Heart left ventricle (tissue), 16 donors: ENCODE results near the gene HAGHL. TPM values are rescaled to one million over a fixed set of nuclear protein-coding genes. Genes with fewer than 3 reads are reported as not detected.

Source experiments
- ATAC-seq, 4 donors: fragments of 200-7000 bp; cut with Tn5 transposase; one replicate each; pipeline ENCODE4 v1.9.1; 2020 to 2022; ENCODE audit warnings: moderate library complexity in 4 of 4, mild to moderate bottlenecking in 3 of 4, moderate number of reproducible peaks in 1 of 4
- DNase-seq, 5 donors: peaks; one replicate each; pipeline ENCODE4 v3.0.0-alpha.2; 2020
- H3K27ac ChIP-seq, 12 donors: fragments of 200-600 bp; sonication (generic) in 4 of 12; one replicate each; pipeline versions ENCODE4 v1.5.0 to v1.8.0; 2016 to 2022; ENCODE audit warnings: mild to moderate bottlenecking in 2 of 12
- H3K27me3 ChIP-seq, 9 donors: fragments of 200-600 bp; sonication (generic) in 2 of 9; one replicate each; pipeline versions ENCODE4 v1.5.1 to v1.8.0; 2016 to 2022; ENCODE audit warnings: mild to moderate bottlenecking in 3 of 9
- H3K36me3 ChIP-seq, 9 donors: fragments of 200-600 bp; sonication (generic) in 2 of 9; one replicate each; pipeline versions ENCODE4 v1.5.0 to v1.8.0; 2018 to 2022; ENCODE audit warnings: mild to moderate bottlenecking in 2 of 9
- H3K4me1 ChIP-seq, 12 donors: fragments of 200-600 bp; sonication (generic) in 4 of 12; one replicate each; pipeline versions ENCODE4 v1.5.0 to v1.8.0; 2016 to 2022; ENCODE audit warnings: mild to moderate bottlenecking in 3 of 12
- H3K4me3 ChIP-seq, 12 donors: fragments of 200-600 bp; sonication (generic) in 4 of 12; one replicate each; pipeline versions ENCODE4 v1.5.0 to v1.8.0; 2017 to 2022; ENCODE audit warnings: mild to moderate bottlenecking in 9 of 12, moderate library complexity in 4 of 12
- H3K9me3 ChIP-seq, 12 donors: fragments of 200-600 bp; sonication (generic) in 4 of 12; one replicate each; pipeline versions ENCODE4 v1.5.0 to v1.8.0; 2016 to 2022; ENCODE audit warnings: mild to moderate bottlenecking in 1 of 12
- POLR2A ChIP-seq, 2 donors: fragments of 450-650 bp; IDR thresholded peaks; one replicate each; pipeline ENCODE4 v1.6.1; 2017; ENCODE audit warnings: antibody characterized with exemption in 2 of 2, mild to moderate bottlenecking in 2 of 2, moderate library complexity in 2 of 2
- WGBS, 4 donors: extraction: QIAGEN DNeasy Blood & Tissue Kit in 2 of 4; methylation state at CpG; one replicate each; pipeline versions ENCODE4 v1.1.5 to v1.1.7; 2013 to 2018; 5-methylcytosine and 5-hydroxymethylcytosine counted together
- intact Hi-C, 10 donors: fragments of 100-400 bp; cut with DNase I; formaldehyde crosslinking; loops; one replicate each; pipeline versions ENCODE4 v1.11.1 to v1.14.2; 2022
- long read RNA-seq, 3 donors: library from polyadenylated mRNA; unstranded; transcript quantifications; one replicate each; pipeline ENCODE4 v2.0.0, GENCODE V29; 2020 to 2021
- polyA plus RNA-seq, 2 donors: library from polyadenylated mRNA; stranded (reverse); fragments of 200-250 nt; gene quantifications; one replicate each; pipeline ENCODE4 v1.2.3, GENCODE V29; 2013
- total RNA-seq, 9 donors: library from RNA; depleted of rRNA in 2 of 9; stranded (reverse); fragments of >200 nt in 2 of 9; fragmentation: NEBNext Ultra II Directional in 3 of 9; extraction: Animal tissue kit (Norgen Biotek cat#: 25700) in 3 of 9; gene quantifications; one replicate each; pipeline versions ENCODE4 v1.1.0 to v1.2.4, GENCODE V29; 2016 to 2023
- TF ChIP-seq, protein P1 (sequence below), 12 donors: fragments of 200-600 bp; sonication (generic) in 4 of 12; IDR thresholded peaks; one replicate each; pipeline versions ENCODE4 v1.5.0 to v1.8.0; 2018 to 2022; ENCODE audit warnings: antibody characterized with exemption in 12 of 12, mild to moderate bottlenecking in 5 of 12
- donor health status: ischemic (EF 13 %, LVEDD 7.1; RV severe dilation, severe dysfunction).
- donor health status: healthy with polysubstance abuse.
- donor health status: DM: no; HTN: yes; CAD: no.
- donor health status: DM: no; HTN: no; CAD: no.
- donor health status: ischemic (EF 25% LVEDD 6.9; RV normal size, moderate dysfunction).
- donor health status: ischemic (EF 25% LVEDD 5.7; RV mildly dilated, moderate dysfunction).
- donor health status: healthy.
- donor health status: DM: yes; HTN: yes; CAD: no.
- donor health status: ischemic (EF 35%, LVEDD 5.7; RV mildly dilated, moderate dysfunction).
- donor health status: nonischemic (EF 11% LVEDD 7.7; RV severe dilation, severe dysfunction).
- donor health status: DM: yes; HTN: yes; CAD: no.
- donor health status: PGD.
- donor health status: ischemic (EF 29% LVEDD 5.4; RV normal size, mild dysfunction).
- donor health status: nonischemic (EF 23%, LVEDD 6.1; RV moderate dilation, normal function).

The HAGHL gene, protein sequence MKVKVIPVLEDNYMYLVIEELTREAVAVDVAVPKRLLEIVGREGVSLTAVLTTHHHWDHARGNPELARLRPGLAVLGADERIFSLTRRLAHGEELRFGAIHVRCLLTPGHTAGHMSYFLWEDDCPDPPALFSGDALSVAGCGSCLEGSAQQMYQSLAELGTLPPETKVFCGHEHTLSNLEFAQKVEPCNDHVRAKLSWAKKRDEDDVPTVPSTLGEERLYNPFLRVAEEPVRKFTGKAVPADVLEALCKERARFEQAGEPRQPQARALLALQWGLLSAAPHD
- total RNA-seq: 10 to 100 TPM in 7 of 9 donors, 1 to 10 TPM in 2; 5.0 to 16.4 (median 11.9) TPM
- 10 to 100 TPM; 11.3 to 44.2 TPM for polyA plus RNA-seq
- long read RNA-seq, donor 1, partial matches to known transcripts: 7 of 29 reads
- long read RNA-seq, donor 1, other reads (novel, unspliced or antisense): 20 of 29 reads
- long read RNA-seq, donor 2, transcript HAGHL-203 (8 exons, 1,347 nt): major isoform, 32 of 69 reads
- long read RNA-seq, donor 2, partial matches to known transcripts: 5 of 69 reads
- long read RNA-seq, donor 2, other reads (novel, unspliced or antisense): 32 of 69 reads
- long read RNA-seq, donor 3, partial matches to known transcripts: 2 of 20 reads
- long read RNA-seq, donor 3, other reads (novel, unspliced or antisense): 17 of 20 reads

DNA sequence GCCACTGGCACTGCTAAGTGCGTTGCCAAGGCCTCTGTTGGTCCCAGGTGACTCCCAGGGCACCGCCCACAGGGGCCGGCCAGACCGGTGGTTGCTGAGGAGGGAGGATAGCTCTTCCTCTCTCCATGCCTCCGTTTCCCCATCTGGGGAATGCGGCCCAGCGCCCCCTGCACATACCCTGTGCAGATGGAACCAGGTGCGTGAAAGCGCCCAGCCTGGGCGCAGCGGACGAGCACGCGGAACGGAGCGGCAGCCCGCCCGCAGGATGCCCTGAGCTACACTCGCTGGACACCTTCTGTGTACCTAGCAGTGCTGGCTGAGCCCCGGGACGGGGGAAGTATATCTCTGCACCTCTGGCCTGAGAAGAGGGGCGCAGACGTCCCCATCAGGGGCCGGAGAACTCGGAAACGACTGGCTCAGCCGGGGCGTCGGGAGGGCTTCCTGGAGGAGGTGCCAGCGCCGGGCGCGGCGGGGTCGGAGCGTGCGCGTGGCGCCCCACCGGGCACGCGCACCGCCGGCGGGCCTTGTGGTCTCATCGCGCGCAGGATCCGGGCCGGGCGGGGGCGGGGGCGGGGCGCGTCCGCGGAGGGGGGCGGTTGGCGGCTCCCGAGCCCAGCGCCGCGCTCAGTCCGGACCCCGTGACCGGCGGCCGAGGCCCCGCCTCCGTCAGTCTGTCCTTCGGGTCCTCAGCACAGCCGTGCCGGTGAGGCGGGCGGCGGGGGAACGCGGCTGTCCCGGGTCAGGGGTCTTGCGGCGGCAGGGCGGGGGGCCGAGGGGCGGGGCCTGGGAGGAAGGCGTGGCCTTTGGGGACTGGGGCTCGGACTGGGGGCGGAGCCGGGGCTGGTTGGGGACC lies at the start of gene HAGHL, which contains the start of gene CCDC78:
TSS of gene HAGHL (plus strand) at position 669 of the 853 bp plus-strand sequence. CDS start 404 bp downstream, outside the sequence.
TSS of gene CCDC78 (minus strand) at position 6 of the 853 bp plus-strand sequence. CDS start 76 bp downstream, outside the sequence.
- TF ChIP-seq POLR2A (IDR thresholded peaks at IDR 0.05): no peak
- TF ChIP-seq, protein P1, sequence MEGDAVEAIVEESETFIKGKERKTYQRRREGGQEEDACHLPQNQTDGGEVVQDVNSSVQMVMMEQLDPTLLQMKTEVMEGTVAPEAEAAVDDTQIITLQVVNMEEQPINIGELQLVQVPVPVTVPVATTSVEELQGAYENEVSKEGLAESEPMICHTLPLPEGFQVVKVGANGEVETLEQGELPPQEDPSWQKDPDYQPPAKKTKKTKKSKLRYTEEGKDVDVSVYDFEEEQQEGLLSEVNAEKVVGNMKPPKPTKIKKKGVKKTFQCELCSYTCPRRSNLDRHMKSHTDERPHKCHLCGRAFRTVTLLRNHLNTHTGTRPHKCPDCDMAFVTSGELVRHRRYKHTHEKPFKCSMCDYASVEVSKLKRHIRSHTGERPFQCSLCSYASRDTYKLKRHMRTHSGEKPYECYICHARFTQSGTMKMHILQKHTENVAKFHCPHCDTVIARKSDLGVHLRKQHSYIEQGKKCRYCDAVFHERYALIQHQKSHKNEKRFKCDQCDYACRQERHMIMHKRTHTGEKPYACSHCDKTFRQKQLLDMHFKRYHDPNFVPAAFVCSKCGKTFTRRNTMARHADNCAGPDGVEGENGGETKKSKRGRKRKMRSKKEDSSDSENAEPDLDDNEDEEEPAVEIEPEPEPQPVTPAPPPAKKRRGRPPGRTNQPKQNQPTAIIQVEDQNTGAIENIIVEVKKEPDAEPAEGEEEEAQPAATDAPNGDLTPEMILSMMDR (IDR thresholded peaks at IDR 0.05): no peak
- H3K36me3 ChIP-seq: peaks cover 0 to 16% (median 6%) of the 10 kb centered on the region in 9 donors
- H3K4me3 ChIP-seq: peak within 1 kb of the TSS; percentile 38 to 65 (median 60)
- H3K4me1 ChIP-seq: peaks cover 10 to 40% (median 26%) of the 10 kb centered on the region in 12 donors
- peaks cover 0 to 24% (median 0%) of the 10 kb centered on the region in 9 donors for H3K27me3 ChIP-seq
- peak within 1 kb of the TSS in 7 of 12 donors; percentile 14 to 55 (median 27) for H3K27ac ChIP-seq
- peak in 3 of 4 donors; percentile 10 to 44 (median 18) for ATAC-seq
- intact Hi-C loops: no loop called here
- DNase-seq: peak in 4 of 5 donors; percentile 55 to 81 (median 71)
- no peaks in the 10 kb centered on the region for H3K9me3 ChIP-seq
- WGBS, 4 donors: 2% methylated on average over 45 to 88 of the region's 88 CpGs; no CpG with 5 or more reads in 1 of the 4 donors

DNA sequence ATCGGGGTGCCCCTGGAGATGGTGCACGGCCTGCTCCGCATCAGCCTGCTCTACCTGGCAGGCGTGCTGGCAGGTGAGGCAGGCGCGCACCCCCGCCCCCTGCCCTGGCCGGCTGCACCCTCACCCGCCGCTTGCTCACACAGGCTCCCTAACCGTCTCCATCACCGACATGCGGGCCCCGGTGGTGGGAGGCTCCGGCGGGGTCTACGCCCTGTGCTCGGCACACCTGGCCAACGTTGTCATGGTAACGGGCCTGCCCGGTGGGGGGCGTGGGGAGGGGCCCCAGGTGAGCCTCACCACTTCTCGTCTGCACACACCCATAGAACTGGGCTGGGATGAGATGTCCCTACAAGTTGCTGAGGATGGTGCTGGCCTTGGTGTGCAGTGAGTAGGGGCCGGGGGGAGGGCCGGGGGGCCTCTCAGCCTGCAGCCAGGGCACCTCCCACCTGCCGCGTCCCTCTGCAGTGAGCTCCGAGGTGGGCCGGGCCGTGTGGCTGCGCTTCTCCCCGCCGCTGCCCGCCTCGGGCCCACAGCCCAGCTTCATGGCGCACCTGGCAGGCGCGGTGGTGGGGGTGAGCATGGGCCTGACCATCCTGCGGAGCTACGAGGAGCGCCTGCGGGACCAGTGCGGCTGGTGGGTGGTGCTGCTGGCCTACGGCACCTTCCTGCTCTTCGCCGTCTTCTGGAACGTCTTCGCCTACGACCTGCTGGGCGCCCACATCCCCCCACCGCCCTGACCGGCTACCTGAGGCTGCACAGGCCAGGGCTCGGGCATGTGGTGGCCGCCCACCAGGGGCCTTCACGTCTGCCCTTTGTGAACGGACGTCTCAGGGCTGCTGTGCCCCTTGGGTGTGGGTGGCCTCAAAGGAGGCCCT lies 49.4 kb upstream of the HAGHL start:
- intact Hi-C loops: no loop called here
- H3K27me3 ChIP-seq: no peaks in the 10 kb centered on the region
- DNase-seq (no peak), ATAC-seq (no peak)
- no peaks in the 10 kb centered on the region for H3K9me3 ChIP-seq
- no peak for TF ChIP-seq POLR2A (IDR thresholded peaks at IDR 0.05)
- TF ChIP-seq, protein P1 (IDR thresholded peaks at IDR 0.05): no peak
- peaks cover 0 to 30% (median 24%) of the 10 kb centered on the region in 9 donors for H3K36me3 ChIP-seq
- 61 to 74% (median 67%) methylated on average over 30 to 57 of the region's 57 CpGs for WGBS, 4 donors
- H3K27ac ChIP-seq: no peak overlapping the region
- peaks cover 3 to 54% (median 30%) of the 10 kb centered on the region in 12 donors for H3K4me1 ChIP-seq
- H3K4me3 ChIP-seq: no peak overlapping the region

DNA sequence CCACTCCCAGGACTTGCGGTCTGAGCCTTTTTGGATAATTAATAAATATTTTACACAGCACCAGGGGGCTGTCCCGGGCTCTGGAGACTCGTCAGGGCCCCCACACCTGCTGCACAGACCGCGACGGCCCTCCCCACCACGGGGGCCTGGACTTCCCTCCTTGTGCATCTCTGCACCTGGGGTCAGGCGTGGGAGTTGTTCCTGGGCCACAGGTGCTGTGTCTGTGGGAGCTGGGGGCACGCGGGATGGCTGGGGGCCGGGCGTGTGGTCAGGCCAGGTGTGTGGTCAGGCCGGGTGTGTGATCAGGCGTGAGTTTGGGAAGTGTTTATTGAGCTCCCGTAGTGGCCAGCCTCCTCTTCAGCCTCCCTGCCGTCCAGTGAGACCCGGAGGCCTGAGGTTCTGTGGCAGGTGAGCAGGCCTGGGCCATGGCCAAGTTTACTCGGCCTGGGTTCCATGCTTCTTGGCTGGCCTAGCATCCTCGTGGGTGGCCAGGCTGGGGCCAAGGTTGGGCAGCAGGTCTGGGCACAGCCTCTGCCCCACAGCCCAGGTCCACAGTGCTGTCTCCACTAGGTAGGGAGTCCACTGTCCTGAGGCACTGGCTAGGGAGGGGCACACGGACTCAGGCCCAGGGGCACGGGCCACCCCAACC lies 48.6 kb upstream of the HAGHL start:
- WGBS, 4 donors: 76 to 89% (median 81%) methylated on average over 15 to 21 of the region's 21 CpGs
- Histone ChIP-seq H3K27me3 (no peaks in the 10 kb centered on the region), H3K4me3 (no peak overlapping the region), H3K36me3 (peaks cover 0 to 30% (median 24%) of the 10 kb centered on the region in 9 donors), H3K4me1 (peaks cover 7 to 62% (median 38%) of the 10 kb centered on the region in 12 donors), H3K9me3 (no peaks in the 10 kb centered on the region), H3K27ac (peak overlapping the region in 1 of 12 donors; percentile 96)
- ATAC-seq: no peak
- TF ChIP-seq, protein P1 (IDR thresholded peaks at IDR 0.05): no peak
- no peak for TF ChIP-seq POLR2A (IDR thresholded peaks at IDR 0.05)
- DNase-seq: no peak
- intact Hi-C loops: no loop called here
